Retinal pigment epithelial cell (primary cell): ENCODE results near the gene AJAP1.

ENCODE experiments used
- DNase-seq: peaks from one replicate; pipeline ENCODE4 v3.0.0-alpha.2; 2010; ENCODE audit warnings: low read depth
- H3K4me3 ChIP-seq: 2 replicates; pipeline ENCODE4 v1.5.1; 2011; ENCODE audit warnings: mild to moderate bottlenecking, low read length, control low read depth, moderate library complexity
- TF ChIP-seq, protein P1 (sequence below): conservative IDR thresholded peaks from 2 replicates; pipeline ENCODE4 v1.5.1; 2011; ENCODE audit warnings: low read depth, low read length, control low read depth, inconsistent platforms

AJAP1 gene

GRCh38 chr1:4657960-4658541, 3.6 kb downstream of the AJAP1 start:
- no peak for DNase-seq
- TF ChIP-seq, protein P1, sequence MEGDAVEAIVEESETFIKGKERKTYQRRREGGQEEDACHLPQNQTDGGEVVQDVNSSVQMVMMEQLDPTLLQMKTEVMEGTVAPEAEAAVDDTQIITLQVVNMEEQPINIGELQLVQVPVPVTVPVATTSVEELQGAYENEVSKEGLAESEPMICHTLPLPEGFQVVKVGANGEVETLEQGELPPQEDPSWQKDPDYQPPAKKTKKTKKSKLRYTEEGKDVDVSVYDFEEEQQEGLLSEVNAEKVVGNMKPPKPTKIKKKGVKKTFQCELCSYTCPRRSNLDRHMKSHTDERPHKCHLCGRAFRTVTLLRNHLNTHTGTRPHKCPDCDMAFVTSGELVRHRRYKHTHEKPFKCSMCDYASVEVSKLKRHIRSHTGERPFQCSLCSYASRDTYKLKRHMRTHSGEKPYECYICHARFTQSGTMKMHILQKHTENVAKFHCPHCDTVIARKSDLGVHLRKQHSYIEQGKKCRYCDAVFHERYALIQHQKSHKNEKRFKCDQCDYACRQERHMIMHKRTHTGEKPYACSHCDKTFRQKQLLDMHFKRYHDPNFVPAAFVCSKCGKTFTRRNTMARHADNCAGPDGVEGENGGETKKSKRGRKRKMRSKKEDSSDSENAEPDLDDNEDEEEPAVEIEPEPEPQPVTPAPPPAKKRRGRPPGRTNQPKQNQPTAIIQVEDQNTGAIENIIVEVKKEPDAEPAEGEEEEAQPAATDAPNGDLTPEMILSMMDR = no peak

DNA sequence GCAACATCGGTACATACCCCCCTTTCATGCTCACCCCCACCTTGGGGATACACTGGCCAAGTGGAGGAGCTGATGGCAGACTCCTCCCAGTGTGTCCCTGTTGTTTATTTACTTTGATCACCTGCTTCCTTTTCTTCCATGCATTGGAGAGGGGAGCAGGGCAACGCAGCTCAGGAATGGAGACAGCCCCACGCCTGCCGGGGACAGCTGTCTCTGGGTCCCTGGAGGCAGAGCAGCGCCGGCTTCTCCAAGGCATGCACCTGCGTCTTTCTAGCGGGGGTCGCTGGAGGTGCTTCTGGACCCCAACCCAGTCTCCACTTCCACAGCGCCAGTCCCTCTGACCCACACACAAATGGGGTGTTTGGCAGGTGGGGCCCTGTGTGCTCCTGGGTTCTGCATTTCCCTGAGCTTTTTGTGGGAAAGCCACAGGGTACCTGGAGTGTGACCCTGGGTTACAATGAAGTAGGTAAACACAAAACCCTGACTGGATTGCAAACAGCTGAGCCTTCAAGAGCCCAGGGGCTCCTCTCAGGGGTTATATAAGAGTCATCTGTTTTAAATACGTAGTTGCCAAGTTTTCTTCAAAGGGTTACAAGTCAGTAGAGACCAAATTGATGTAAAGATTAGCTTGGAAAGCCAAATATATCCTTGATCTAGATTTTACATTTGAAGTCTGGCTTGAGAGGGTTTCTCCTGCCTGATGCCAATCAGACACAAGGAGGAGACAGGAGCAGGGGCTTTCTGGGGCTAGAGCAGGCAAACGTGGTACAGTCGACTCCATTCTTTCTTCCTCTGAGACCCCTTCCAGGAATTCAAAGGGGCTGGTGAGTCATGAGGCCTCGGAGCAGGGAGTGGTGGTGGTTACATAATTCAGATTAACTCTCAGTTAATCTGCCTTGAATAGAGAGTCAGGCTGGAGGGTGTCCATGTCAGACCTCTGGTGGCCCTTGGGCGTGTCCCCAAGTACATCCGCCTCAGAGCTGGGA, 4.5 kb downstream of the AJAP1 start:
- H3K4me3 ChIP-seq = no peak overlapping the region
- no peak for DNase-seq
- TF ChIP-seq, protein P1 = no peak

More at GRCh38 chr1:4657960-4658541, 3.6 kb downstream of the AJAP1 start:
- H3K4me3 ChIP-seq = no peak overlapping the region

DNA sequence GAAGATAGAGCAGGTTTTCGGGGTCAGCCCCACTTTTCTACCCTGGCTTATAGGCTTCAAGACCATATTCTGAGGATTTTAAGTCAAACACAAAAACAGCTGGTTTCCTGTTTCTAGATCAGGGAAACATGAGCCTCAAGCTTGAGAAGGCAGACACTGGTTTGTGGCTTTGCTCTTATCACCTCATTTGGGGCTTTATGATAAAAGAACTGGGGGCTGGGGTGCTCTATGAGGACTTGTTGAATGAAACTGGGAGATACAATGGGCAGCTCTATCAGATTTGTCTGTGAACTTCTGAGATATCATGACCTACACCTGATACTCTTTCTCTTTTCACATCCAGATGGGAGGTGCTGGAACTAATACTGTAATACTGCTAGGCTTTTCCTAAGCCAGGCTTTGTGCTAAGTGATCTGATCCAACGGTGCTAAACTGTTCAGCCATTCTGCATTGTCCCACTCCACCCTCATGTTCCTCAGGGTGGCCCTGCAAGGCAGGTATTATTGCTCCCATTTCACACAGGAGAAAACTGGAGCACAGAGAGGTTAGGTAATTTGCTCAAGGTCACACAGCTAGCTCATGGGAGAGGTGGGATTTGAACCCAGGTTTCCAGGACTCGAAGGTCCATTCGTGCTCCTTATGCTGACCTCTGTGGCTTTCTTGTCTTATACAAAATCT, 6.6 kb downstream of the AJAP1 start:
- no peak overlapping the region for H3K4me3 ChIP-seq
- TF ChIP-seq, protein P1 = no peak

DNA sequence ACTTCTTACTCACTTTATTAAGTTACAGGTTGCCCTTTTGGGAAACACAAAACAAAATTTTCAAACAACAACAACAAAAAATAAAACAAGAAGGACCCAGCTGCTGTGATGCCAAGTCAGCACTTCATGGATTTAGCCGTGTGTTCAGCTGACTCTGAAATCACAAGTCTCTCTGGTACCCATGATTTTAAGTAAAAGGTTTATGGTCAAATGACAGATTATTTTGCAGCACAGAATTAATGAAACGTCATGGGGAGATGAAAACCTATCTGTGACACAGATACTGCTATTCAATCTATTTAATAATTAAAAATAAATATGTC, 7.1 kb downstream of the AJAP1 start:
- no peak overlapping the region for H3K4me3 ChIP-seq
- TF ChIP-seq, protein P1 = no peak
- no peak for DNase-seq

More for the DNA sequence above, 6.6 kb downstream of the AJAP1 start:
- no peak for DNase-seq

- H3K4me3 ChIP-seq = no peak overlapping the region
- TF ChIP-seq, protein P1 = no peak
- DNase-seq = no peak
These were observed 7.8 kb downstream of the AJAP1 start for GRCh38 chr1:4662168-4662567.

GRCh38 chr1:4662723-4663122, 8.3 kb downstream of the AJAP1 start:
- H3K4me3 ChIP-seq = no peak overlapping the region
- DNase-seq = no peak
- TF ChIP-seq, protein P1 = no peak
